Hepatocyte (in vitro differentiated cells): ENCODE measurements around the gene ZNF695.

Experiments used
- EZH2 ChIP-seq: fragments of 200-600 bp; sonication (generic); IDR thresholded peaks from 2 replicates; pipeline ENCODE4 v1.6.1; 2016; ENCODE audit warnings: antibody characterized with exemption, mild to moderate bottlenecking, borderline replicate concordance
- EZH2phosphoT487 ChIP-seq: fragments of 200-600 bp; sonication (generic); IDR thresholded peaks from one replicate; pipeline ENCODE4 v1.6.1; 2018; ENCODE audit warnings: antibody characterized with exemption, mild to moderate bottlenecking, low read depth, moderate library complexity; ENCODE audit not compliant: unreplicated experiment, severe bottlenecking

DNA sequence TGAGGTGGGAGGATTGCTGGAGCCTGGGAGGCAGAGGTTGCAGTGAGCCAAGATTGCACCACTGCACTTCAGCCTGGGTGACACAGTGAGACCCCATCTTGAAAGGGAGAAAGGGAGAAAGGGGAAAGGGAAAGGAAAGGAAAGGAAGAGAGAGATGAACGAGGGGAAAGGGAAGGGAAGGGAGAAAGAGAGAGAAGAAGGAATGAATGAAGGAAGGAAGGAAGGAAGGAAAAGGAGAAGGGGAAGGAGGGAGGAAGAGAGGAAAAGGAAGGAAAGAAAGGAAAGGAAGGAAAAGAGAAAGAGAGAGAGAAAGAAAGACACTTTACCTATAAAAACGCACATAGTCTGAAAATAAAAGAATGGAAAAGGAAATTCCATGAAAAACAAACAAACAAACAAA lies 18.0 kb downstream of the ZNF695 start:
- no peak for TF ChIP-seq EZH2
- no peak for TF ChIP-seq EZH2phosphoT487
